ENCODE measurements around the gene ACVRL1. TPM values are rescaled to one million over a fixed set of nuclear protein-coding genes. Genes with fewer than 3 reads are reported as not detected.
"Not testable (repeated sequence)": the region's sequence is repeated elsewhere in the genome, so short reads cannot be mapped to it uniquely, and the experiment has no call there.

ACVRL1 gene
- total and polyA plus RNA-seq, 7 donors, result 10.8 to 40.8 (median 24.1) TPM

DNA sequence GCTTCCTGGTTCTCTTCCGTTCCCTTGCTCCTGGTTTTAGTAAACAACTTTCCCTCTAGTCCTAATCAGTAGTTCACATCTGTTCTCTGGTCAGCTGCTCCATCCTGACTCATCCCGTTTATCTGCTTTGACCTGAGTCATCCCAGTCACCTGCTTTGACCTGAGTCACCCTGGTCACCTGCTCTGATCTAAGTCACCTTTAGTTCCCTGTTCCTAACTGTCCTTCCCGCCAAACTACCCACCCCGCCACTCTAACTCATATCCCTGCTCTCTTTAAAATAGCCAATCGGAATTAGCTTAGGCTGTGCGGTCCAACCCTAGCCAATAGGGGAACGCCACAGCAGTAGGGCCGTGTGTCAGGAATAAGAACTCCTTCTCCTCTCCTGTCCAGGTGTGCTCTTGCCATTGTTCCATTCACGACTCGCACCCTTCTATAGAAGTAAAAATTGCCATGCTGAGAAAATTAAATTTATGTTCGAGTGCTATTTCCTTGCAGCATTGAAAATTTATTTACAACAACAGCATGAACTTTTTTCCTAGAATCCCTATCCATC is 22.6 kb upstream of the ACVRL1 start:
- ATAC-seq (no peak), DNase-seq (no peak)
- Histone ChIP-seq H3K27ac (no peak overlapping the region), H3K4me1 (peaks cover 12% of the 10 kb centered on the region), H3K27me3 (ENCODE audit: insufficient read depth in 3 of 3, low read length in 2 of 3) (peaks cover 0 to 18% (median 0%) of the 10 kb centered on the region in 3 donors), H3K9me3 (no peaks in the 10 kb centered on the region), H3K36me3 (ENCODE audit: insufficient read depth in 1 of 2, low read depth in 1 of 2) (no peaks in the 10 kb centered on the region), H3K4me3 (no peak overlapping the region)
- WGBS, 3 donors, result 80 to 83% (median 83%) methylated on average over 11 of the region's 11 CpGs
- intact Hi-C loops (cut with DNase I), result no loop called here
- TF ChIP-seq, protein P1, sequence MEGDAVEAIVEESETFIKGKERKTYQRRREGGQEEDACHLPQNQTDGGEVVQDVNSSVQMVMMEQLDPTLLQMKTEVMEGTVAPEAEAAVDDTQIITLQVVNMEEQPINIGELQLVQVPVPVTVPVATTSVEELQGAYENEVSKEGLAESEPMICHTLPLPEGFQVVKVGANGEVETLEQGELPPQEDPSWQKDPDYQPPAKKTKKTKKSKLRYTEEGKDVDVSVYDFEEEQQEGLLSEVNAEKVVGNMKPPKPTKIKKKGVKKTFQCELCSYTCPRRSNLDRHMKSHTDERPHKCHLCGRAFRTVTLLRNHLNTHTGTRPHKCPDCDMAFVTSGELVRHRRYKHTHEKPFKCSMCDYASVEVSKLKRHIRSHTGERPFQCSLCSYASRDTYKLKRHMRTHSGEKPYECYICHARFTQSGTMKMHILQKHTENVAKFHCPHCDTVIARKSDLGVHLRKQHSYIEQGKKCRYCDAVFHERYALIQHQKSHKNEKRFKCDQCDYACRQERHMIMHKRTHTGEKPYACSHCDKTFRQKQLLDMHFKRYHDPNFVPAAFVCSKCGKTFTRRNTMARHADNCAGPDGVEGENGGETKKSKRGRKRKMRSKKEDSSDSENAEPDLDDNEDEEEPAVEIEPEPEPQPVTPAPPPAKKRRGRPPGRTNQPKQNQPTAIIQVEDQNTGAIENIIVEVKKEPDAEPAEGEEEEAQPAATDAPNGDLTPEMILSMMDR (IDR thresholded peaks at IDR 0.05), result no peak

DNA sequence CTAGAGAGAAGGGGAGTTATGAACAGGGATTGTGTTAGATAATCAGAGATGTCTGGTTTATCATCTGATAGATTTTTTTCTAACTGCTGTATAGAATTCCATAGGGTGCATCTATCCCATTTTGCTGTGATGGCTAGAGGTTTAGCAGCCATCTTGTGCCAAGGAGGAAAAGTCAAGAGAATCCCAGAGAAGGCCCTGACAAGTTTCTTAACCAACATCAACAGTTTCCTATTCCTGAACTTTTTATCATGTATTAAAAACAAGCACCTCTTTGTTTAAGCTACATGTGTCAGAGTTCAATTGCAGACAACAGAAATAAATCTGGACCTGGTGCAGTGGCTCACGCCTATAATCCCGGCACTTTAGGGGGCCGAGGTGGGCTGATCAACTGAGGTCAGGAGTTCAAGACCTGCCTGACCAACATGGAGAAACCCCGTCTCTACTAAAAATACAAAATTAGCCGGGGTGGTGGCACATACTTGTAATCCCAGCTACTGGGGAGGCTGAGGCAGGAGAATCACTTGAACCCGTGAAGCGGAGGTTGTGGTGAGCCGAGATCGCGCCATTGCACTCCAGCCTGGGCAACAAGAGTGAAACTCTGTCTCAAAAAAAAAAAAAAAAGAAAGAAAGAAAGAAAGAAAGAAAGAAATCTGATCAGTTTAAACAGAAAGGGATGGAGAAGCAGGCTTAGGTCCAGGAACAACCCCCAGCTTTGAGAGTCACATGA is 21.8 kb upstream of the ACVRL1 start:
- Histone ChIP-seq H3K27ac (peak overlapping the region; percentile 57), H3K27me3 (ENCODE audit: insufficient read depth in 3 of 3, low read length in 2 of 3) (peaks cover 0 to 18% (median 0%) of the 10 kb centered on the region in 3 donors), H3K4me1 (peaks cover 12% of the 10 kb centered on the region)
- H3K9me3 ChIP-seq; intact Hi-C loops (cut with DNase I); H3K36me3 ChIP-seq (ENCODE audit: insufficient read depth in 1 of 2, low read depth in 1 of 2); H3K4me3 ChIP-seq; DNase-seq; ATAC-seq: not testable (repeated sequence)
- WGBS, 3 donors, result 73 to 79% (median 78%) methylated on average over 10 of the region's 10 CpGs

DNA sequence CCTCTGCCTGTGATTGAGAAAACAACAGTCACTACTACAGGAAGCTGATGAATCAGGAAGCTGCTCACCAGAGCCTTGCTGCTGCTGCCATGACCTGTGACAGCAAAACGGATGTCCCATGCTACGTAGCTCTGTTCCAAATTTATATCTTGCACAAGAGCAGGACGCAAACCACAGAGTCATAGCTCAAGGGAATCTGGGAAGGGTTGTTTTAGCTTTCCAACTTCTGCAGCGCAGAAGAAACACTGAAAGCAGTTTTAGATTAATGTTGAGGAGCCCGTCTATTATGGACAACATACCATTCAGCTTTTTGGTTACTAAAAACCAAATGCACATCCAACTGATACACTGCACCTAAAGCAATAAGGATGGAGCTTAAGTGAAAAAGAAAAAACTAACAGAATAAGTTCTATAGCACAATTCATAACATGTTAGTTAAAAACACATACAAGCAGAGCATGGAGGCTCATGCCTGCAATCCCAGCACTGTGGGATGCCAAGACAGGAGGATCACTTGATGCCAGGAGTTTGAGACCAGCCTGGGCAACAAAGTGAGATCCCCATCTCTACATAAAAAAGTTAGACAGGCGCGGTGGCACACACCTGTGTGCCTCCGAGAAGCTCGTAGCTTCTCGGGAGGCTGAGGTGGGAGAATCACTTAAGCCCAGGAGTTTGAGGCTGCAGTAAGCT is 21.1 kb upstream of the ACVRL1 start:
- Histone ChIP-seq H3K36me3 (ENCODE audit: insufficient read depth in 1 of 2, low read depth in 1 of 2) (no peaks in the 10 kb centered on the region), H3K9me3 (no peaks in the 10 kb centered on the region), H3K4me3 (peak overlapping the region; percentile 3), H3K4me1 (peaks cover 12% of the 10 kb centered on the region), H3K27me3 (ENCODE audit: insufficient read depth in 3 of 3, low read length in 2 of 3) (peaks cover 0 to 18% (median 0%) of the 10 kb centered on the region in 3 donors), H3K27ac (peak overlapping the region; percentile 54)
- ATAC-seq (peak; percentile 88 to 94 (median 90)), DNase-seq (peak; percentile 70 to 86)
- intact Hi-C loops (cut with DNase I), result no loop called here
- TF ChIP-seq, protein P1 (IDR thresholded peaks at IDR 0.05), result no peak
- WGBS, 3 donors, result 56 to 58% (median 57%) methylated on average over 10 of the region's 10 CpGs

DNA sequence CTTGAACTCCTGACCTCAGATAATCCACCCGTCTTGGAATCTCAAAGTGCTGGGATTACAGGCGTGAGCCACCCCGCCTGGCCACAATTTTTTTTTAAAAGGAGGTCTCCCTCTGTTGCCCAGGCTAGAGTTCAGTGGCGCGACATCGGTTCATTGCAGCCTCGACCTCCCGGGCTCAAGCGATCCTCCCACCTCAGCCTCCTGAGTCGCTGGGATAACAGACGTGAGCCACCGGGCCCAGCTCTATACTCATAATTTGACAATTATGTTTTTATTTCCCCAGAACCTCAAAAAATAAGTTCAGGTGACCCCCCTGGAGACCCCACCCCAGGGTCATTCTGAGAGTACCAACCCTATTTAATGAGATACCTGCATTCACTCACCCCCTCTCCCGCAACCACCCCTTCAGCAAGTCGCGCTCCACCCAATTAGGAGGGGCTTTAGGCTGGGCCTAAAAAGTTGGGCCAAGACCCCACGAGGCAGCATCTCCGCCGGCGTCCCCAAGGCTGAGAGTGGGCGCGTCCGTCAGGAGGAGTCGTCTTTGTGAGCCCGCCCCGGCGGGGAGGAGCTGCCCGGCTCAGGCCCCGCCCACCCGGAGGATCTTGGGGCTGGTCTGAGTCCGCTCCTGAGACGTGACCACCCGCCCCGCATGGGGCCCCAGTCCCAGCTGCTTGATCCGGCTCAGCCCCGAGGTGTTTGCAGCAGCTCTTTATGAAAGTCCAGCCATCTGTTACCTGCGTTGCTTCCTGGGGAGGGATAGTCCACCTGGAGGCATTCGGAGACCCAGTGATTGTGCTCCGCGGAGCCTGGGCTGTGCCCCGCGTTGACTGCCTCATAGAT is 19.6 kb upstream of the ACVRL1 start, which contains the start of gene ANKRD33:
TSS of gene ANKRD33 (plus strand) at position 628 of the 840 bp plus-strand sequence. CDS start at position 712, 84 bp downstream.
- H3K9me3 ChIP-seq, result no peaks in the 10 kb centered on the region
- H3K27me3 ChIP-seq (ENCODE audit: insufficient read depth in 3 of 3, low read length in 2 of 3), result peaks cover 0 to 18% (median 0%) of the 10 kb centered on the region in 3 donors
- no peaks in the 10 kb centered on the region for H3K36me3 ChIP-seq (ENCODE audit: insufficient read depth in 1 of 2, low read depth in 1 of 2)
- peak in 1 of 4 donors; percentile 17 for ATAC-seq
- peaks cover 12% of the 10 kb centered on the region for H3K4me1 ChIP-seq
- no peak within 1 kb of the TSS for H3K27ac ChIP-seq
- TF ChIP-seq, protein P1 (IDR thresholded peaks at IDR 0.05), result no peak
- H3K4me3 ChIP-seq, result no peak within 1 kb of the TSS
- WGBS, 3 donors, result 46 to 55% (median 48%) methylated on average over 30 to 41 of the region's 41 CpGs
- peak; percentile 61 to 72 for DNase-seq
- intact Hi-C loops (cut with DNase I), result no loop called here
